IPS DF 6.9 (cell line): ENCODE measurements around the gene HS6ST3.

Experiments
- DNase-seq: peaks from one replicate; pipeline ENCODE4 v3.0.0-alpha.2; 2013; ENCODE audit warnings: low read depth, low spot score
- H3K27ac ChIP-seq: one replicate; pipeline ENCODE4 v1.5.1; 2013; ENCODE audit warnings: low read length, control low read depth
- H3K27me3 ChIP-seq: 2 replicates; pipeline ENCODE4 v1.6.1; 2013; ENCODE audit warnings: mild to moderate bottlenecking, low read length; ENCODE audit not compliant: control insufficient read depth, insufficient read depth
- H3K36me3 ChIP-seq: 2 replicates; pipeline ENCODE4 v1.6.1; 2013; ENCODE audit warnings: low read length; ENCODE audit not compliant: control insufficient read depth, insufficient read depth
- H3K4me1 ChIP-seq: 2 replicates; pipeline ENCODE4 v1.6.1; 2013; ENCODE audit warnings: low read length; ENCODE audit not compliant: control insufficient read depth, insufficient read depth
- H3K4me3 ChIP-seq: 2 replicates; pipeline ENCODE4 v1.5.1; 2013; ENCODE audit warnings: mild to moderate bottlenecking, low read length
- H3K9me3 ChIP-seq: 2 replicates; pipeline ENCODE4 v1.6.1; 2013; ENCODE audit warnings: low read length, inconsistent platforms; ENCODE audit not compliant: control insufficient read depth, insufficient read depth
- whole genome bisulfite sequencing: extraction: QIAGEN DNeasy Blood & Tissue Kit; methylation state at CpG from one replicate; pipeline ENCODE4 v1.1.7; 2013; ENCODE audit warnings: mixed read lengths, missing lambda C conversion rate; ENCODE audit not compliant: insufficient read length, insufficient coverage; 5-methylcytosine and 5-hydroxymethylcytosine counted together

The HS6ST3 gene

DNA sequence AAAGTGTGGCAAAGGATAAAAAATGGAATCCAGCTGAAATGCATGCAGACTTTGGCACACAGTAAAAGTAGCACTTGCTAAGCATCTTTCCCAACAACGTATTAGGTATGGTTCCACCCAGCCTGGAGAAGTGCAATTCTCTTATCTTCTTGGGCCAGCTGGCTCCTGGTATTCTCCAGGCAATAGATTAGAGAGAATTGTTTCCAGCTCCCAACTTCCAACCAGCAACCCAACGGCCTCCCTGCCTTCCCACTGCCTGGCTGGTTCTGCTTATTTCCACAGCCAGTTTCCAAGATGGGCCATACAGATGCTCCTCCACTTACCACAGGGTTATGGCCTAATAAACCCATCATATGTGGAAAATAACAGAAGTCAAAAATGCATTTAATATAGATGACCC, 771.0 kb downstream of the HS6ST3 start:
- Histone ChIP-seq H3K27ac (no peak overlapping the region), H3K27me3 (no peaks in the 10 kb centered on the region), H3K4me1 (no peaks in the 10 kb centered on the region), H3K9me3 (no peaks in the 10 kb centered on the region), H3K36me3 (no peaks in the 10 kb centered on the region), H3K4me3 (no peak overlapping the region)
- WGBS = no CpG with 5 or more reads among the region's 2 CpGs
- no peak for DNase-seq

DNA sequence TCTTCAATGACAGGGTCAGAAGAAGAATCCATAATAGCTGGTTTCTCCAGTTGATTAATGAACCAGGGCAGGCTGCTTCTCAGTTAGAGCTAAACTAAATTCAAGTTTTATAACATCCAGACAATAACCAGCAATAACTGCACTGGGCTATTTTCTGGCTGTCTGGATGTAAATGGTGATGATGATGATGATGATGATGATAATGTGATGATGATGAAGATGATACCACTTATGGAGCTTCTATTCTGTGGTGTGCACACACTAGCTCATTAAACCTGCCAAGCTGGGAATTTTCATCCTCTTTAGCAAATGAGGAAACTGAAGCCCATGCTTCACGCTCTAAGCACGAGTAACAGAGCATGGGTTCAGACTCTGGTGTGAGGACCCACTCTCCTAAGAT, 772.2 kb downstream of the HS6ST3 start:
- Histone ChIP-seq H3K4me1 (no peaks in the 10 kb centered on the region), H3K9me3 (no peaks in the 10 kb centered on the region), H3K27me3 (no peaks in the 10 kb centered on the region), H3K4me3 (no peak overlapping the region), H3K27ac (no peak overlapping the region), H3K36me3 (no peaks in the 10 kb centered on the region)
- WGBS = no CpG with 5 or more reads among the region's 2 CpGs
- DNase-seq = no peak

- no peaks in the 10 kb centered on the region for H3K36me3 ChIP-seq
- no peak overlapping the region for H3K27ac ChIP-seq
- H3K4me3 ChIP-seq = no peak overlapping the region
- H3K4me1 ChIP-seq = no peaks in the 10 kb centered on the region
- WGBS = no CpG with 5 or more reads among the region's 1 CpG
- no peak for DNase-seq
- H3K9me3 ChIP-seq = no peaks in the 10 kb centered on the region
- no peaks in the 10 kb centered on the region for H3K27me3 ChIP-seq
Measured at GRCh38 chr13:96862999-96863398, 773.1 kb downstream of the HS6ST3 start.

DNA sequence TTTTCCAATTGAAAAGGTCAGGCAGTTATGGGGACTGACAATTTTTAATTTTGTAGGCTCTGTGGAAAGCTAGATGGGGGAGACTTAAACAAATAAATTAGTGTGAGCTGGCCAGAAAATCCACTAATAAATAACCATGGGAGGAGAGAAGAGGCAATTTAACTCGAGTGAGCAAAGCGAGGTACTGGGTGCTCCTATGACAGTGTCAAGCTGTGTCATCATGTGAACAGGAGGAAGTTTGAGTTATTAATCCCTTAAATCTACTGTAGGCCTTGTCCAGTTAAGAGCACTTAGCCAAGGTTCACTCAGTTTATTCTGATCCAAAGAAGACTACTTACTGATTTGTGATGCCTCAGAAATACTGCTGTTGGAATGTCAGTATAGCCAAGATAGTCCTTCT, 781.6 kb downstream of the HS6ST3 start:
- Histone ChIP-seq H3K36me3 (no peaks in the 10 kb centered on the region), H3K27me3 (no peaks in the 10 kb centered on the region), H3K4me1 (no peaks in the 10 kb centered on the region), H3K4me3 (no peak overlapping the region), H3K9me3 (no peaks in the 10 kb centered on the region), H3K27ac (no peak overlapping the region)
- no CpG with 5 or more reads among the region's 2 CpGs for WGBS
- no peak for DNase-seq

DNA sequence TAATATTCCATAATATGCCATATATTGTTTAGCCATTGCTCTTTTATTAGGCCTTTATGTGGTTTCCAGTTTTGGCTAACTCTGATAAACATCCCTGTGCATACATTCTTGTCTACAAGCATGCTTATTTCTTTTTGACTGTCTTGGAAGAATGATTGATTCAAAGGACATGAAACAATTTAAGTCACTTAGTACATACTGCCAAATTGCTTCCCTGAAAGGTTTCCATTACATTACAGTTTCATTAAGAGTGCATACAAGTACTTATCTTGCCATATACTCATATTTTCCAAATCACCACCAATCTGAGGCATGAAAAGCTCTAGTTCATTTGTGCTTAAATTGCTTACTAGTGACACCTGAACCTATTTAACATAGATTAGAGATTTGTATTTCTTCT, 790.5 kb downstream of the HS6ST3 start:
- no peak overlapping the region for H3K27ac ChIP-seq

More for the DNA sequence above, 790.5 kb downstream of the HS6ST3 start:
- Histone ChIP-seq H3K27me3 (no peaks in the 10 kb centered on the region), H3K4me1 (no peaks in the 10 kb centered on the region), H3K36me3 (no peaks in the 10 kb centered on the region), H3K4me3 (no peak overlapping the region), H3K9me3 (no peaks in the 10 kb centered on the region)
- DNase-seq = no peak
